Neuronal stem cell (in vitro differentiated cells): ENCODE data around the gene PLCXD1.

Experiments used
- DNase-seq: peaks from one replicate; pipeline ENCODE4 v3.0.0-alpha.2; 2013; ENCODE audit warnings: low spot score
- H2AFZ ChIP-seq: one replicate; pipeline ENCODE4 v1.6.1; 2013; ENCODE audit warnings: mild to moderate bottlenecking, low read length, inconsistent platforms
- H2AK5ac ChIP-seq: 2 replicates; pipeline ENCODE4 v1.6.1; 2013; ENCODE audit warnings: low read depth, mild to moderate bottlenecking, inconsistent platforms, low read length, moderate library complexity, mixed read lengths
- H2BK120ac ChIP-seq: 2 replicates; pipeline ENCODE4 v1.6.1; 2013; ENCODE audit warnings: low read depth, mild to moderate bottlenecking, inconsistent platforms, low read length, moderate library complexity, mixed read lengths
- H2BK12ac ChIP-seq: one replicate; pipeline ENCODE4 v1.6.1; 2013; ENCODE audit warnings: low read length, inconsistent platforms
- H2BK15ac ChIP-seq: 2 replicates; pipeline ENCODE4 v1.6.1; 2013; ENCODE audit warnings: mild to moderate bottlenecking, low read length, inconsistent platforms, mixed read lengths
- H2BK5ac ChIP-seq: one replicate; pipeline ENCODE4 v1.6.1; 2013; ENCODE audit warnings: inconsistent platforms, mild to moderate bottlenecking, low read length, moderate library complexity
- H3K14ac ChIP-seq: one replicate; pipeline ENCODE4 v1.6.1; 2013; ENCODE audit warnings: low read length, inconsistent platforms
- H3K18ac ChIP-seq: 2 replicates; pipeline ENCODE4 v1.6.1; 2013; ENCODE audit warnings: low read length, inconsistent platforms
- H3K23ac ChIP-seq: 2 replicates; pipeline ENCODE4 v1.6.1; 2013; ENCODE audit warnings: low read depth, mild to moderate bottlenecking, mixed read lengths, low read length, inconsistent platforms; ENCODE audit not compliant: poor library complexity
- H3K27ac ChIP-seq: replicated peaks from 3 replicates; pipeline ENCODE4 v1.5.1; 2013; ENCODE audit warnings: low read length, inconsistent platforms
- H3K27me3 ChIP-seq, 3 experiments: 2 replicates each; pipeline ENCODE4 v1.6.1; 2013; ENCODE audit warnings: low read length in 3 of 3, mild to moderate bottlenecking in 2 of 3, inconsistent platforms in 1 of 3, low read depth in 1 of 3, mixed read lengths in 1 of 3, moderate library complexity in 1 of 3; ENCODE audit not compliant: control insufficient read depth in 3 of 3, insufficient read depth in 3 of 3
- H3K36me3 ChIP-seq, 2 donors: replicated peaks in 1 of 2; 2 replicates each; pipeline ENCODE4 v1.6.1; 2013; ENCODE audit warnings: low read length in 2 of 2; ENCODE audit not compliant: control insufficient read depth in 2 of 2, insufficient read depth in 2 of 2
- H3K4ac ChIP-seq: 2 replicates; pipeline ENCODE4 v1.6.1; 2013; ENCODE audit warnings: inconsistent platforms, mild to moderate bottlenecking, low read length, moderate library complexity
- H3K4me1 ChIP-seq, 2 donors: 1 replicate in 1 of 2; 2 replicates in 1 of 2; pipeline ENCODE4 v1.6.1; 2013; ENCODE audit warnings: low read length in 2 of 2, low read depth in 1 of 2; ENCODE audit not compliant: control insufficient read depth in 2 of 2, insufficient read depth in 1 of 2
- H3K4me2 ChIP-seq: one replicate; pipeline ENCODE4 v1.6.1; 2013; ENCODE audit warnings: mild to moderate bottlenecking, low read length, inconsistent platforms; ENCODE audit not compliant: insufficient read depth, poor library complexity, severe bottlenecking
- H3K4me3 ChIP-seq, 2 donors: 2 replicates each; pipeline ENCODE4 v1.5.1; 2013; ENCODE audit warnings: low read length in 2 of 2, mild to moderate bottlenecking in 2 of 2, inconsistent platforms in 1 of 2, moderate library complexity in 1 of 2
- H3K79me1 ChIP-seq: one replicate; pipeline ENCODE4 v1.6.1; 2013; ENCODE audit warnings: low read depth, mild to moderate bottlenecking, inconsistent platforms, low read length, moderate library complexity
- H3K9ac ChIP-seq: one replicate; pipeline ENCODE4 v1.6.1; 2013; ENCODE audit warnings: mild to moderate bottlenecking, low read depth, low read length, inconsistent platforms; ENCODE audit not compliant: poor library complexity
- H3K9me3 ChIP-seq, 2 donors: replicated peaks in 1 of 2; 2 replicates each; pipeline versions ENCODE3 to v1.6.1; 2013; ENCODE audit warnings: low read length in 2 of 2, mild to moderate bottlenecking in 2 of 2, inconsistent platforms in 1 of 2, low read depth in 1 of 2, mixed read lengths in 1 of 2, moderate library complexity in 1 of 2; ENCODE audit not compliant: control insufficient read depth in 2 of 2, insufficient read depth in 1 of 2
- H4K8ac ChIP-seq: one replicate; pipeline ENCODE4 v1.6.1; 2013; ENCODE audit warnings: low read depth, mild to moderate bottlenecking, inconsistent platforms, low read length, moderate library complexity
- H4K91ac ChIP-seq: one replicate; pipeline ENCODE4 v1.6.1; 2013; ENCODE audit warnings: low read length, low read depth, mild to moderate bottlenecking, inconsistent platforms; ENCODE audit not compliant: poor library complexity
- WGBS, 2 donors: extraction: QIAGEN DNeasy Blood & Tissue Kit; methylation state at CpG; one replicate each; pipeline ENCODE4 v1.1.7; 2013; ENCODE audit warnings: missing lambda C conversion rate in 2 of 2, mixed read lengths in 1 of 2; ENCODE audit not compliant: insufficient read length in 2 of 2, insufficient replicate concordance in 1 of 2; ENCODE audit errors: extremely low coverage in 2 of 2; 5-methylcytosine and 5-hydroxymethylcytosine counted together

PLCXD1 gene

GRCh38 chrX:318068-318738 lies 37.0 kb downstream of the PLCXD1 start:
- no CpG with 5 or more reads among the region's 61 CpGs for WGBS, 2 donors

GRCh38 chrX:318739-319578 lies 37.8 kb downstream of the PLCXD1 start, which contains the start of gene GTPBP6:
TSS of gene GTPBP6 (minus strand) at chrX:318796. CDS start at chrX:318787, 9 bp downstream.
- Histone ChIP-seq H4K91ac (no peak within 1 kb of the TSS), H3K23ac (peak within 1 kb of the TSS; percentile 85), H3K4me1 (peaks cover 5 to 8% of the 10 kb centered on the region in 2 donors), H3K79me1 (peaks cover 24% of the 10 kb centered on the region), H2BK15ac (peak within 1 kb of the TSS; percentile 92), H4K8ac (no peak within 1 kb of the TSS), H2BK120ac (peak within 1 kb of the TSS; percentile 47), H3K4me2 (peak within 1 kb of the TSS; percentile 89), H3K4ac (peak within 1 kb of the TSS; percentile 66), H3K4me3 (peak within 1 kb of the TSS; percentile 91 to 96), H3K27me3 (no peaks in the 10 kb centered on the region), H2BK12ac (no peak within 1 kb of the TSS), H3K27ac (peak within 1 kb of the TSS; percentile 90), H2AK5ac (peak within 1 kb of the TSS; percentile 97), H3K14ac (peak within 1 kb of the TSS; percentile 97), H2BK5ac (peak within 1 kb of the TSS; percentile 96), H2AFZ (peak within 1 kb of the TSS; percentile 94), H3K9me3 (no peaks in the 10 kb centered on the region), H3K9ac (peak within 1 kb of the TSS; percentile 93), H3K18ac (peak within 1 kb of the TSS; percentile 100), H3K36me3 (peaks cover 15 to 23% of the 10 kb centered on the region in 2 donors)
- peak; percentile 99 for DNase-seq
- WGBS, 2 donors = no CpG with 5 or more reads among the region's 97 CpGs

More at GRCh38 chrX:318068-318738, 37.0 kb downstream of the PLCXD1 start:
- H2BK120ac ChIP-seq = no peak overlapping the region
- DNase-seq = peak; percentile 99
- H3K27me3 ChIP-seq = no peaks in the 10 kb centered on the region
- H2AK5ac ChIP-seq = peak overlapping the region; percentile 88
- H3K4me2 ChIP-seq = peak overlapping the region; percentile 45
- H2BK15ac ChIP-seq = no peak overlapping the region
- H2BK12ac ChIP-seq = no peak overlapping the region
- H3K14ac ChIP-seq = peak overlapping the region; percentile 90
- no peaks in the 10 kb centered on the region for H3K9me3 ChIP-seq
- H3K79me1 ChIP-seq = peaks cover 24% of the 10 kb centered on the region
- peak overlapping the region; percentile 100 for H3K18ac ChIP-seq
- H3K4ac ChIP-seq = no peak overlapping the region
- H3K4me3 ChIP-seq = peak overlapping the region; percentile 91 to 96
- H3K36me3 ChIP-seq = peaks cover 21 to 30% of the 10 kb centered on the region in 2 donors
- H4K8ac ChIP-seq = no peak overlapping the region
- peak overlapping the region; percentile 90 for H3K27ac ChIP-seq
- H4K91ac ChIP-seq = no peak overlapping the region
- H2BK5ac ChIP-seq = peak overlapping the region; percentile 96
- H3K9ac ChIP-seq = peak overlapping the region; percentile 90
- peak overlapping the region; percentile 94 for H2AFZ ChIP-seq
- H3K23ac ChIP-seq = peak overlapping the region; percentile 85
- H3K4me1 ChIP-seq = peaks cover 5 to 8% of the 10 kb centered on the region in 2 donors

GRCh38 chrX:319579-320125 lies 38.5 kb downstream of the PLCXD1 start:
- no CpG with 5 or more reads among the region's 41 CpGs for WGBS, 2 donors
- Histone ChIP-seq H2AFZ (peak overlapping the region; percentile 84), H2BK15ac (no peak overlapping the region), H2BK12ac (no peak overlapping the region), H2AK5ac (peak overlapping the region; percentile 97), H3K9ac (peak overlapping the region; percentile 93), H3K4me2 (peak overlapping the region; percentile 89), H3K23ac (peak overlapping the region; percentile 85), H3K9me3 (no peaks in the 10 kb centered on the region), H3K79me1 (peaks cover 22% of the 10 kb centered on the region), H3K4ac (peak overlapping the region; percentile 66), H3K27ac (peak overlapping the region; percentile 71), H3K14ac (peak overlapping the region; percentile 56), H4K8ac (no peak overlapping the region), H2BK5ac (peak overlapping the region; percentile 95), H2BK120ac (peak overlapping the region; percentile 47), H3K4me1 (peaks cover 5 to 8% of the 10 kb centered on the region in 2 donors), H4K91ac (no peak overlapping the region), H3K18ac (peak overlapping the region; percentile 99), H3K27me3 (no peaks in the 10 kb centered on the region), H3K36me3 (peaks cover 11 to 19% of the 10 kb centered on the region in 2 donors), H3K4me3 (peak overlapping the region; percentile 89 to 91)
- no peak for DNase-seq
